ENCODE results near the gene ALDH1L2.
A peak's percentile ranks its signal among the peaks of the same experiment; 100 is the strongest.

ALDH1L2 gene

DNA sequence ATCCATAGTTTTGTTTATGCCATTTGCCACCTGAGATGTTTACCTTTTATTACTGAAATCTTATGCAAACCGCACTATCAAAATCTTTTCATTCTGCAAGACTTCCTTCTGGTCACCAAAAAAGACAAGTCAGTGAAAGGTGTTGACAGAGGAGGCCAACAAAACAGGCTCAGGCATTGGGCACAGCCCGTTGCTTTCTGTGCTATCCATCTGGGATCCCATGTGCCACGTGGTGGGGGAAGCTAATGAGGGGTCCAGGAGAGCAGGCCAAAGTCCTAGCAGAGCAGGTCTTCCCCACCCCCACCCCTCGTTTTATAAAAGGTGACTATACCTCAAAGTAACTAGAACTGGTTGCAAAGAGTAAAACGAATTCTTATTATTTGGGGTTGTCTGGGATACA lies 1.2 kb downstream of the ALDH1L2 start:
- DNase-seq, result no peak

GRCh38 chr12:105078712-105079570 lies 5.3 kb downstream of the ALDH1L2 start:
- DNase-seq, result no peak

GRCh38 chr12:105077435-105077834 lies 6.8 kb downstream of the ALDH1L2 start:
- DNase-seq, result no peak

GRCh38 chr12:105076913-105077312 lies 7.3 kb downstream of the ALDH1L2 start:
- DNase-seq, result no peak

DNA sequence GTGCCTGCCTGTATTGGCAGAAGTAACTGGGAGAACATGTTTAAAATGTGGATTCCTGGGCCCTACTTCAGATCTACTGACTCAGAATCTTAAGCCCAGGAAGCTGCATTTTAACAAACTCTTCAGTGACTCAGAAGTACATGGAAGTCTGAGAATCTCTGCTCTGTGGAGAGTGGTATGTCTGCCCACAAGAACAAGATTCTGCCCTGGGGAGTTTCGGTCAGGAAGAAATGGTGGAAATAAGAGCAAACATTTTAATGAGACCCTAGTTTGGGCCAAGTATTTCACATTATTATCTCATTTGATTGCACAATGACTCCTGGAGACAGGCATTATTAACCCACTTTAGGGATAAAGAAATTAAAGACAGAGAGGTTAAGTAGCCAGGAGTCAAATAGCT lies 8.2 kb downstream of the ALDH1L2 start:
- DNase-seq, result no peak

DNA sequence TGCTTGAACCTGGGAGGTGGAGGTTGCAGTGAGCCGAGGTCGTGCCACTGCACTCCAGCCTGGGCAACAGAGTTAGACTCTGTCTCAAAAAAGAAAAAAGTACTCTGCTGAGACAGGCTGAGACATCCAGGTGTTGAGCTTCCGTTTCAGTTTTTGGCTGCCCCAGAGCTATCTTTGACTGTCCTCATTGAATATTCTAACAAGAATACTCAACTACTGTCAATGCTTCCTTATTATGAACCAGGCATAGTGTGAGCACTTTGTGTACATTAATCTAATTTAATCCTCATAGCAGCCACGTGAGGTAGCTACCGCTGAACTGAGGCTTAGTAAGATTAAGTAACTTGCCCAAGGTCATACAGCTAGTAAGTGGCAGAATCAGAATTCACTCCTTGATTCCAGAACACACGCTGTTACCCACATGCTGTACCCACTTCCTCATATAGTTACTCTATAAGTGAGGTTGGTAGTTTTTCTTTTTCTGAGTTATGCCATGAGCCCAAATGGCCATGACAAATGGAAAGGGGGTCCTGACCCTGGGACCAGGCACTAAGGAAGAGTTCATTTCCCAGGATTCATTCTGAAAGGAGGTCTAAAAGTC lies 11.3 kb downstream of the ALDH1L2 start:
- no peak for DNase-seq

DNA sequence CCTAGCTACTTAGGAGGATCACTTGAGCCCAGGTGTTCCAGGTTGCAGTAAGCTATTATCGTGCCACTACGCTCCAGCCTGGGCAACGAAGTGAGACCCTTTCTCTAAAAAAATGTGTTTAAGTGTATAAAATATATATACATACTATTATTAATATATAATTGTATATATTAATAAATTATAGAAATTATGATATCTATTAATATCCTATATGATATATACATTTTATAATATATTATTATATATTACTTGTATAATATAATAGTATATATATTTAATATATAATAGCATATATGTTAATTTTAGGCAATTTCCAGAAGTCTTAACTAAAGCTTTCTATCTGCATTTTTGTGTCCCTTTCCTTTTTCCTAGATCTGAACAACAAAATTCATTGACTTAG lies 12.3 kb downstream of the ALDH1L2 start:
- DNase-seq, result no peak

- no peak for DNase-seq
These were observed 14.1 kb downstream of the ALDH1L2 start for GRCh38 chr12:105069936-105070702.

DNA sequence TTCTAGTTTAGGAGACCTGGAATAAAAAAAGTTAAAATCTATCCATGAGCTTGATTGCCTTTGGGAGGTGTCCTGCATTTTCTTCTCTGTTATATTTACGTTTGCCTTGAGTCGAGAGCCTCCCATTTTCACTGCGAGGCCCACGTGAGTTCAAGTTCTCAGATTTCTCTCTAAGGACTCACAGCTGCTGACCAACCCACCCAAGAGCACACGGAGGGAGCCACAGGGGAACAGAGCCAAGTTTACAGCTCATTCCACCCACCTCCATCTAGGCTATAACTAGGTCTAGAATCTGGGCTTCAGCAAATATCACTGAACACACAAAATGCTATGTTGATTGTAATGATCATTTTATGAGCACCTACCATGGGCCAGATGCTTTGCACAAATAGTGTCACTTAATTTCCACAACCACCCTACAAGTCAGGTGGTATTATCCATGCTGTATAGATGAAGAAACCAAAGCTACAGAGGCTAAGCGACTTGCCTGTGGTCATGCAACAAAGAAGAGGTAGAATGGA lies 16.7 kb downstream of the ALDH1L2 start:
- no peak for DNase-seq

DNA sequence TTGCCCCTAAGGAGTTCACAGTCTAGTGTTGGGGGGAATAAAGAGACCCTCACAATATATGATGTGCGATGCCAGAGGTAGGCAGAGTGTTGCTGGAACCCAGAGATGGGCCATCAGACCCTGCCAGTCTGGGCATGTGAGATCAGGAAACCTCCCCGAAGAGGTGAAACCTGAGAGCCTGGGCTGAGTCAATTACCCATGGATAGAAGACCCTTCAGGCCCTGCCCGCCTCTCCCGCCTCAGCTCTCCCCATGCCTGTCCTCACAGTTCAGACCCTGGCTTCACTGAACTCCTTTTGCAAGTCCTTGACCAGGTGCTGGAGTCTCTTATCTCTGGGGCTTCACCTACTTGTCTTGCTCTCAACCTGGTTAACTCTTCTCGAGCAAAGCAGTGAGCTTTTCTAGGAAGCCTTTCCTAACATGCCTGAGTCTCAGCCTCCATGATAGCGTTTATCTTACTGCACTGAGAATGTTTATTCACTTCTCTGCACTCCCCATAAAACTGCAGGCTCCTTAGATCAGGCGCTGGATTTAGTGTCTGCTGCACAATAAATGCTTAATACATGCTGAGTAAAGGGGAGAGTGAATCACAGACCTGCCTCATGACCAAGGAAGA lies 19.6 kb downstream of the ALDH1L2 start:
- DNase-seq, result no peak

DNA sequence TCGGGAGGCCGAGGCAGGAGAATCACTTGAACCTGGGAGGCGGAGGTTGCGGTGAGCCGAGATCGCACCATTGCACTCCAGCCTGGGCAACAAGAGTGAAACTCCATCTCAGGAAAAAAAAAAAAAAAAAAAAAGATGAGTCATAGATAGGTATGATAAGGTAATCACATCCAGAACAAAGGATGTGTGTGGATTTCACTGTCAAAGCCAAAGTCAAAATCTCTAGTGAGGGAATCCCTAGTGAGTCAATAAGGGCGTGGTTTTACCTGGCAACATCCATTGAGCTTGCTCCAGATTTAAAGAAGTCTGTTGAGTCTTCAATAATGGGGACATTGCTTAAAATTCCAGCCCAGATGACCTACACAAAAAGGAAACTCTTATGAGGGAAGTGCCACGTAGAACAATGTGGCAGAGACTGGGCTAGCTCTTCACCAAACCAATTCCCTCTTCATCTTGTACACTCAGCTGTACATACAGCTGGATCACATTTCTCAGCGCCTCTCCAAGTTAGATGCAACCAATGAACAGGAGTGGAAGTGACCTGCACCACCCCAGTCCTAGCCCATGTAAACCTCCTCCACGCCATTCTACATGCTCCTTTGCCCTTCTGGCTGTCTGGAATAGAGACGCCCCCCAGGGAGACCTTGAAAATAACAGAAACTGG lies 23.4 kb downstream of the ALDH1L2 start:
- no peak for DNase-seq

- no peak for DNase-seq
These were observed 27.1 kb downstream of the ALDH1L2 start for GRCh38 chr12:105057174-105057573.

DNA sequence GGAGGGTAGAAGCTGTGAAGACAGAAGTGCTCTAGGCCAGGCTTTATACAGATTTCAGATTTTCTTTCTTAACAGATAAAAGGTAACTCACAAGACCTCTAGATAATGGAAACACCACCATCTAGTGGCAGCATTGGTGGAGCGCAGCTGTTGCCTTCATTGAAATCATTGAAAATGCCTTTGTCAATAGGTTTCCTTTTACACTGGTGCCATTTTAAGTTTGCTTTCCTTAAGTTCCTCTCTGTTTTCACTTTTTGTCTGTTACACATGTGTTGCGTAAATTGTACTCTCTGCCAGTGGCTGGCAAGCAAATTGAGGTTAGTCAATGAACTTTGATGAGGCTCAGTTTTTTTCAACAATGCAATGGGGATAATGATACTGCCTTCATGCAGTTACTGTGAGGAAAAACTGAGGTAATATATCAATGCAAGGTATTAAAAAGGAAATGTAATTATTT lies 31.1 kb downstream of the ALDH1L2 start:
- DNase-seq, result peak; percentile 23 to 74

DNA sequence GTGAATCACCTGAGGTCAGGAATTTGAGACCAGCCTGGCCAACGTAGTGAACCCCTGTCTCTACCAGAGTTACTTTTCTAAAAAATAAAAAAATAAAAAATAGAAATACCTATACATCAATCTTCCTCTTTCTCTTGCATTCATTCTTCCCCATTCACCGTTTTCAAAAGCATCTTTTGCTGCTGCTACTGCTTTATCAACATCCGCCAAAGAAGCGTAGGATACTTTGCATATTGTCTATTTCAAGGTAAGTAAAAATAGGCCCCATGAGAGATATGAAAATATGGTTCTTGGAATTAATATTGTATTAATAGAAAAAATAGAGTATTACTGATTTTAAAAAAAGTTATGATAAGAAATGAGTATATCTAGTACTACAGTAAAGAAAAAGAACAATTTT lies 32.3 kb downstream of the ALDH1L2 start:
- DNase-seq, result no peak

GRCh38 chr12:105048315-105048714 lies 35.9 kb downstream of the ALDH1L2 start:
- DNase-seq, result no peak

- DNase-seq, result no peak
These were observed 37.0 kb downstream of the ALDH1L2 start for GRCh38 chr12:105047308-105047707.

- no peak for DNase-seq
These were observed 43.1 kb downstream of the ALDH1L2 start for GRCh38 chr12:105041186-105041585.

GRCh38 chr12:105040476-105040875 lies 43.8 kb downstream of the ALDH1L2 start:
- DNase-seq, result no peak

GRCh38 chr12:105036937-105037649 lies 47.2 kb downstream of the ALDH1L2 start:
- no peak for DNase-seq

GRCh38 chr12:105033851-105034250 lies 50.4 kb downstream of the ALDH1L2 start:
- no peak for DNase-seq

DNA sequence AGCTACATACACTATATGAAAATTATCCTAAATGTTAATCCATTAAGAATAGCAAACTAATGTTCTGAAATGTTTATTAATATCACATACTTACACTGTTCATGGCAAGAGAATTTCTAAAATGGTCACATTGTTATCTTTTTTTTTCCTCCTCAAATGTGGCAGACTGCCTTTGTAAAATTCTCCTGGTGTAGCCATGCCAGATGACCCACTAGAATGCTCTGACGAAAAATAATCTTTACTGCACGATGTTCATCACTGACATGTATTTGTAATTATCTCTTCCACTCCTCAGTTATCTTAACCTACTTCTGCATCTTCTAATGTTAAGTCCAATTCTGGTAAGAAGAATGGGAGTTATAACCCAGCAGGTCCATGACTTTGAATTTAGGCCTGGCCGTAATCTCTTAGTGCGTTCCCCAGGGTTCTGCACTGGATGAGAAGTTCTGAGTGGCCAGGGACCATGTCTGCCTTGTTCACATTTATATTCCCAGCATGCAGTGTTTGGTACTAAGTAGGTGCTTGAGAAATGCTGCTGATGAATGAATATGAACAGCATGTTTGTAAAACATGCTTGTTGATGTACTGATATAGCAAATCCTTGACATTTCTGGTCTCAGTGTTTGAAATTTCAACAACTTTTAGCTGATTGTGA lies 51.4 kb downstream of the ALDH1L2 start:
- no peak for DNase-seq
